ENCODE measurements around the gene ADCY5.

ADCY5 gene

GRCh38 chr3:123406598-123406997, 42.3 kb downstream of the ADCY5 start:
- DNase-seq (ENCODE audit: low read depth in 2 of 2): no peak

GRCh38 chr3:123405936-123406510, 42.9 kb downstream of the ADCY5 start:
- DNase-seq (ENCODE audit: low read depth in 2 of 2): no peak

- DNase-seq (ENCODE audit: low read depth in 2 of 2): no peak
These were observed 43.9 kb downstream of the ADCY5 start for GRCh38 chr3:123405021-123405420.

GRCh38 chr3:123404391-123404790, 44.5 kb downstream of the ADCY5 start:
- no peak for DNase-seq (ENCODE audit: low read depth in 2 of 2)

GRCh38 chr3:123401836-123402530, 46.9 kb downstream of the ADCY5 start:
- no peak for DNase-seq (ENCODE audit: low read depth in 2 of 2)

- no peak for DNase-seq (ENCODE audit: low read depth in 2 of 2)
These were observed 48.7 kb downstream of the ADCY5 start for GRCh38 chr3:123400169-123400568.

- DNase-seq (ENCODE audit: low read depth in 2 of 2): no peak
These were observed 49.2 kb downstream of the ADCY5 start for GRCh38 chr3:123399653-123400052.

GRCh38 chr3:123397921-123398785, 50.7 kb downstream of the ADCY5 start:
- no peak for DNase-seq (ENCODE audit: low read depth in 2 of 2)

- DNase-seq (ENCODE audit: low read depth in 2 of 2): no peak
These were observed 51.8 kb downstream of the ADCY5 start for GRCh38 chr3:123397050-123397590.

GRCh38 chr3:123396171-123397049, 52.5 kb downstream of the ADCY5 start:
- DNase-seq (ENCODE audit: low read depth in 2 of 2): no peak

- no peak for DNase-seq (ENCODE audit: low read depth in 2 of 2)
These were observed 53.7 kb downstream of the ADCY5 start for GRCh38 chr3:123395235-123395634.

GRCh38 chr3:123394391-123395020, 54.4 kb downstream of the ADCY5 start:
- DNase-seq (ENCODE audit: low read depth in 2 of 2): no peak

GRCh38 chr3:123392871-123393620, 55.8 kb downstream of the ADCY5 start:
- no peak for DNase-seq (ENCODE audit: low read depth in 2 of 2)

- no peak for DNase-seq (ENCODE audit: low read depth in 2 of 2)
These were observed 56.5 kb downstream of the ADCY5 start for GRCh38 chr3:123392368-123392767.

GRCh38 chr3:123390865-123391600, 57.9 kb downstream of the ADCY5 start:
- DNase-seq (ENCODE audit: low read depth in 2 of 2): no peak

GRCh38 chr3:123389628-123389918, 59.3 kb downstream of the ADCY5 start:
- DNase-seq (ENCODE audit: low read depth in 2 of 2): no peak

- no peak for DNase-seq (ENCODE audit: low read depth in 2 of 2)
These were observed 59.9 kb downstream of the ADCY5 start for GRCh38 chr3:123388811-123389627.

GRCh38 chr3:123388042-123388441, 60.8 kb downstream of the ADCY5 start:
- DNase-seq (ENCODE audit: low read depth in 2 of 2): no peak

- DNase-seq (ENCODE audit: low read depth in 2 of 2): no peak
These were observed 61.4 kb downstream of the ADCY5 start for GRCh38 chr3:123387532-123387931.
